ENCODE results near the gene C6orf52.

GRCh38 chr6:10690651-10691445, 3.6 kb downstream of the C6orf52 start:
- TF ChIP-seq CTCF (IDR thresholded peaks at IDR 0.05) (no peak), EZH2 (IDR thresholded peaks at IDR 0.05) (no peak), EZH2phosphoT487 (IDR thresholded peaks at IDR 0.05) (no peak)

Data from neural progenitor cell (in vitro differentiated cells).